AG04449 (cell line): ENCODE results near the gene COL13A1.

Source experiments
- CTCF ChIA-PET: fragments of 350-600 bp; formaldehyde crosslinking; extraction: SDS; loops from one replicate; lab custom pipeline; 2021; ENCODE audit warnings: antibody characterized with exemption; lab: Yijun Ruan, JAX
- POLR2A ChIA-PET: fragments of 400-600, 350-600 bp; formaldehyde crosslinking; extraction: SDS; loops from one replicate; lab custom pipeline; 2020; ENCODE audit warnings: antibody characterized with exemption, inconsistent platforms; lab: Yijun Ruan, JAX
- DNase-seq: peaks from one replicate; pipeline ENCODE4 v3.0.0-alpha.2; 2010; ENCODE audit warnings: low read depth, low spot score
- H3K4me3 ChIP-seq: 2 replicates; pipeline ENCODE4 v1.5.1; 2011; ENCODE audit warnings: low read depth, mild to moderate bottlenecking, control low read depth, low read length
- TF ChIP-seq, protein P1 (sequence below): IDR thresholded peaks from one replicate; pipeline ENCODE4 v1.5.1; 2011; ENCODE audit warnings: mild to moderate bottlenecking, moderate library complexity, low read length, control low read depth, inconsistent platforms; ENCODE audit not compliant: insufficient read depth; ENCODE audit errors: missing control alignments

The COL13A1 gene

DNA sequence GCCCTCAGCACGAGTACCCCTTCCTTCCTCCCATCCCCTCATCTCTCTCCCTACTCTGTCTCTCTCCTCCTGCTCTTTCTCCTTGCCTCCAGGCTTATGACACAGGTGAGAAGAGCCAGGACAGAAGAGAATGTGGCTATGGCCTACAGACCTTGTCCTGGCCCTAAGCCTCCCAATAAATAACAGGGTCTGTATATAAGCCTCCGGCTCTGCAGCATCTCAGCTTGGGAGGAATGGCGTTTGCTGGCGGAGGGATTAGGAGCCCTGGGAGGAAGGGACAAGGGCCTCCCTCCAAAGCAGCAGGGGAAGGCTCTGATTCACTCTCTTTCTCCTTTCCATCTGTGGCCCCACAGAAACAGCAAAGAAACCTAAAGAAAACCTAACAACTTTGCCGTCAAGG lies 45.8 kb downstream of the COL13A1 start:
- TF ChIP-seq, protein P1, sequence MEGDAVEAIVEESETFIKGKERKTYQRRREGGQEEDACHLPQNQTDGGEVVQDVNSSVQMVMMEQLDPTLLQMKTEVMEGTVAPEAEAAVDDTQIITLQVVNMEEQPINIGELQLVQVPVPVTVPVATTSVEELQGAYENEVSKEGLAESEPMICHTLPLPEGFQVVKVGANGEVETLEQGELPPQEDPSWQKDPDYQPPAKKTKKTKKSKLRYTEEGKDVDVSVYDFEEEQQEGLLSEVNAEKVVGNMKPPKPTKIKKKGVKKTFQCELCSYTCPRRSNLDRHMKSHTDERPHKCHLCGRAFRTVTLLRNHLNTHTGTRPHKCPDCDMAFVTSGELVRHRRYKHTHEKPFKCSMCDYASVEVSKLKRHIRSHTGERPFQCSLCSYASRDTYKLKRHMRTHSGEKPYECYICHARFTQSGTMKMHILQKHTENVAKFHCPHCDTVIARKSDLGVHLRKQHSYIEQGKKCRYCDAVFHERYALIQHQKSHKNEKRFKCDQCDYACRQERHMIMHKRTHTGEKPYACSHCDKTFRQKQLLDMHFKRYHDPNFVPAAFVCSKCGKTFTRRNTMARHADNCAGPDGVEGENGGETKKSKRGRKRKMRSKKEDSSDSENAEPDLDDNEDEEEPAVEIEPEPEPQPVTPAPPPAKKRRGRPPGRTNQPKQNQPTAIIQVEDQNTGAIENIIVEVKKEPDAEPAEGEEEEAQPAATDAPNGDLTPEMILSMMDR: no peak
- POLR2A ChIA-PET: no interaction called here
- H3K4me3 ChIP-seq: no peak overlapping the region
- CTCF ChIA-PET: interaction anchor here (0.7 to 2.1 kb wide), 5 partner anchors 11 to 268 kb away, joined by 3 to 7 read pairs (median 3); no protein-coding TSS in a partner anchor
- no peak for DNase-seq

DNA sequence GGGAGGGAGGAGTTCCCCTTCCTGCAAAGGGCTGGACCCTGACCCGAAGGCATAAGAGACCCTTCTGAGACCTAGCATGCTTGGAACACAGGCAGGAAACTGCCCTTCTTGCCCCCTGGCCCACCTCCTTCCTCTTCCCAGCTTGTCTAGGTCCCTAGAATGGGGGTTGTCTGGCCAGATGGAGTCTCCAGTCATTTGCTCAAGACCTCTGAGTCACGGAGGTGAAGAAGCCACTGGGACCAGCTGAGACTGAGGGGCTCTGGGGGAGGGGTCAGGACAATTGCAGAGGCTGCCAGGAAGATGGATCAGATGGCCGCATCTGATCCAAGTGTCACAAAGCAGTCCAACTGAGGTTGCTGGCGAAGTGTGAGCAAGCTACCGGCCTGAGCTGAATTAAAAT lies 46.2 kb downstream of the COL13A1 start:
- TF ChIP-seq, protein P1: no peak
- H3K4me3 ChIP-seq: no peak overlapping the region
- CTCF ChIA-PET: interaction anchor here (0.7 to 2.1 kb wide), 5 partner anchors 11 to 100 kb away, joined by 3 to 7 read pairs (median 3); no protein-coding TSS in a partner anchor
- no peak for DNase-seq
- POLR2A ChIA-PET: no interaction called here

DNA sequence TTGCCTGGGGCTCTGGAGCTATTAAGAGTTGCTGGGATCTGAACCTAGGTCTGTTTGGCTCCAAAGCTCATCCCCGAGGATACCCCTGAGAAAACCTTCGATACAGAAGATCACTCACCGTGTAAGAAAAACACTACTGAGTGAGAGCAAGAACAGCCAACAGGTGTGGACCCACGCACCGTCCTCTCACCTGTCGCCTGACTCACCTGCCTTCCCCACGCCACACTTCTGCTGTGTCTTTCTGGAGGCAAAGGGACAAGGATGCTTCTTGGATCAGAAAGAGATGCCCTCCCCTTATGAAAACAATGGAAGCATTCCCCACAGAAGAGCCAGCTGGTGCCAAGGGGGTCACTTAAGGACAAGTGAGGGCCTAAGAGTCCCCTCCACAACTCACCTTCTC lies 46.7 kb downstream of the COL13A1 start:
- ChIA-PET POLR2A (no interaction called here), CTCF (interaction anchor here (0.7 to 2.1 kb wide), 4 partner anchors 11 to 66 kb away, joined by 3 to 7 read pairs (median 4); no protein-coding TSS in a partner anchor)
- H3K4me3 ChIP-seq: no peak overlapping the region

DNA sequence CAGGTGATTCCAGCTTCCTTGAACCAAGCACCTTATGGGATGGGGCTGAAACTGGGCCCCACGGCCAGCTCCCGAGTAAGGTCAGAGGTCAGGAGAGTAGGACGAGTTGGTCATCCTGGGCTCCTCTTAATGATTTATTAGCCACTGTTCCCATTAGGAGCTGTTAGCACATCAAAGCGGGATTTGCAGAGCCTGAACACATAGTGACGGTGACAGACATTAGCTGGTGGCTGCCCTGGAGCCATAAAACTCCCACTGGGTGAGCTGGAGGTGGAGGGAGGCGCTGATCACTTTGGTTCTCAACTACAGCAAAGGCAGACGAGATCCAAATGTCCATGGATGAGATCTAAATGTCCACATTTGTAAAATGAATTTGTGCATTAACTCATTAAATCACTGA lies 48.1 kb downstream of the COL13A1 start:
- CTCF ChIA-PET: no interaction called here
- TF ChIP-seq, protein P1: no peak
- POLR2A ChIA-PET: no interaction called here
- no peak overlapping the region for H3K4me3 ChIP-seq
- no peak for DNase-seq

More for the DNA sequence above, 46.7 kb downstream of the COL13A1 start:
- TF ChIP-seq, protein P1: no peak
- no peak for DNase-seq

DNA sequence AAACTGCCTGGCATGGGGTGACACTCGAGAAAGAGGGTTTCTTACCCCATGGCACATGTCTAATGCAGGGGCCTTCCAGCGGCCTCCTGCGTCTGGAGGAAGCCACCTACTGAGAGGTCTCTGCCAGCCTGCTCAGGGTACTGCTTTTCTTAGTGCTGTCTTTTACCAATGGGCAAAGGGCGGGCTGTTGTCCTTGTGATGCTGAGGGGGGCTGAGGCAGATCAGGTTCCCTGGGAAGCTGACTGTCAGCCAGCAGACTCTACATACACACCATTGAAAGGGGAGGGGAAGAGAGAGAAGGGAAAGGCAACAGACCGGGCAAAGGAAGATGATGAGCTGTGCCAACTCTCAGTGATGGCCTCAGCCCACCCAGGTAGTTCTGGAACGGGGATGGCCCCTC lies 48.7 kb downstream of the COL13A1 start:
- CTCF ChIA-PET: interaction anchor here (1.6 to 1.8 kb wide), 2 partner anchors 11 to 64 kb away, joined by 4 to 8 read pairs; no protein-coding TSS in a partner anchor
- TF ChIP-seq, protein P1: no peak
- H3K4me3 ChIP-seq: no peak overlapping the region
- POLR2A ChIA-PET: no interaction called here
- DNase-seq: no peak

GRCh38 chr10:69851306-69851705 lies 49.6 kb downstream of the COL13A1 start:
- ChIA-PET POLR2A (interaction anchor here (0.6 kb wide), 1 partner anchor 16 kb away, joined by 3 read pairs; no protein-coding TSS in a partner anchor), CTCF (interaction anchor here (0.9 to 1.8 kb wide), 3 partner anchors 12 to 63 kb away, joined by 3 to 8 read pairs (median 4); no protein-coding TSS in a partner anchor)

More at GRCh38 chr10:69851306-69851705, 49.6 kb downstream of the COL13A1 start:
- TF ChIP-seq, protein P1: no peak
- no peak overlapping the region for H3K4me3 ChIP-seq
- DNase-seq: no peak
